A673 (cell line): Measurements from ENCODE around the gene SLC5A1. TPM values are rescaled to one million over a fixed set of nuclear protein-coding genes. Genes with fewer than 3 reads are reported as not detected.

Source experiments
- BruUV-seq: library from RNA; stranded (reverse); fragments of 400-500 nt; replicated peaks from 2 replicates; lab custom pipeline; 2021; lab: Mats Ljungman, UMichigan
- CTCF ChIA-PET: fragments of 300-600 bp; sonication (Branson Sonifier 250); formaldehyde crosslinking; loops from one replicate; lab custom pipeline; 2022; ENCODE audit warnings: antibody characterized with exemption; lab: Charles Lee
- POLR2A ChIA-PET: fragments of 300-600 bp; sonication (Branson Sonifier 250); formaldehyde crosslinking; loops from one replicate; lab custom pipeline; 2022; ENCODE audit warnings: antibody characterized with exemption; ENCODE audit not compliant: low non-redundant PET; lab: Charles Lee
- DNase-seq: peaks from one replicate; pipeline ENCODE4 v3.0.0-alpha.2; 2015; ENCODE audit warnings: low spot score
- H3K27ac ChIP-seq: fragments of 200-600 bp; sonication (generic); 2 replicates; pipeline ENCODE4 v1.5.1; 2016; ENCODE audit warnings: mixed run types, low read depth, mild to moderate bottlenecking, mixed read lengths, antibody characterized with exemption, low read length; ENCODE audit not compliant: poor library complexity, severe bottlenecking
- H3K27me3 ChIP-seq: fragments of 200-600 bp; sonication (generic); replicated peaks from 2 replicates; pipeline ENCODE4 v1.6.1; 2017; ENCODE audit warnings: mixed run types, low read depth, mild to moderate bottlenecking, mixed read lengths, antibody characterized with exemption, low read length; ENCODE audit not compliant: insufficient read depth, poor library complexity
- H3K36me3 ChIP-seq: fragments of 200-600 bp; sonication (generic); 2 replicates; pipeline ENCODE4 v1.6.1; 2016; ENCODE audit warnings: mixed run types, mild to moderate bottlenecking, mixed read lengths, antibody characterized with exemption, low read length; ENCODE audit not compliant: insufficient read depth, poor library complexity, severe bottlenecking
- H3K4me1 ChIP-seq: fragments of 200-600 bp; sonication (generic); 2 replicates; pipeline ENCODE4 v1.6.1; 2017; ENCODE audit warnings: mixed run types, mild to moderate bottlenecking, mixed read lengths, antibody characterized with exemption, low read length; ENCODE audit not compliant: insufficient read depth, poor library complexity, severe bottlenecking
- H3K4me3 ChIP-seq: fragments of 200-600 bp; sonication (generic); 2 replicates; pipeline ENCODE4 v1.5.1; 2016; ENCODE audit warnings: low read depth, mixed run types, mild to moderate bottlenecking, mixed read lengths, low read length; ENCODE audit not compliant: poor library complexity, severe bottlenecking
- H3K9me3 ChIP-seq: fragments of 200-600 bp; sonication (generic); 2 replicates; pipeline ENCODE4 v1.6.1; 2016; ENCODE audit warnings: mixed run types, low read depth, mild to moderate bottlenecking, mixed read lengths, antibody characterized with exemption, low read length; ENCODE audit not compliant: poor library complexity, severe bottlenecking
- CTCF ChIP-seq: fragments of 300-800, 200-600 bp; sonication (generic); conservative IDR thresholded peaks from 2 replicates; pipeline ENCODE4 v1.5.1; 2017; ENCODE audit warnings: low read depth, mild to moderate bottlenecking, antibody characterized with exemption, low read length, moderate library complexity, mixed read lengths
- EZH2 ChIP-seq: fragments of 200-600 bp; sonication (generic); IDR thresholded peaks from 2 replicates; pipeline ENCODE4 v1.6.1; 2017; ENCODE audit warnings: borderline replicate concordance, low read depth, mild to moderate bottlenecking, mixed read lengths, antibody characterized with exemption, low read length; ENCODE audit not compliant: poor library complexity, severe bottlenecking
- intact Hi-C: fragments of 100-400 bp; cut with micrococcal nuclease; formaldehyde crosslinking; loops from one replicate; pipeline ENCODE4 v1.10.0; 2022; ENCODE audit not compliant: unreplicated experiment
- total RNA-seq: library from RNA; stranded (reverse); gene quantifications from 2 replicates; pipeline ENCODE4 v1.2.3, GENCODE V29; 2021

SLC5A1 gene
- total RNA-seq, 1 experiment from 2014 or later, result not detected

GRCh38 chr22:32013200-32013599 is 29.9 kb upstream of the SLC5A1 start:
- no peaks in the 10 kb centered on the region for H3K9me3 ChIP-seq
- TF ChIP-seq EZH2 (no peak), CTCF (no peak)
- ChIA-PET POLR2A (no interaction called here), CTCF (no interaction called here)
- no peak for DNase-seq
- H3K4me1 ChIP-seq, result no peaks in the 10 kb centered on the region
- no TSS peak for BruUV-seq
- H3K4me3 ChIP-seq, result no peak overlapping the region
- no peak overlapping the region for H3K27ac ChIP-seq
- peaks cover 6% of the 10 kb centered on the region for H3K27me3 ChIP-seq
- H3K36me3 ChIP-seq, result no peaks in the 10 kb centered on the region
- intact Hi-C loops, result no loop called here

- TF ChIP-seq EZH2, result no peak
- no peak for TF ChIP-seq CTCF
- Histone ChIP-seq H3K4me1 (no peaks in the 10 kb centered on the region), H3K9me3 (no peaks in the 10 kb centered on the region), H3K27ac (no peak overlapping the region), H3K36me3 (no peaks in the 10 kb centered on the region), H3K27me3 (peaks cover 6% of the 10 kb centered on the region), H3K4me3 (no peak overlapping the region)
- BruUV-seq, result no TSS peak
- DNase-seq, result no peak
- ChIA-PET POLR2A (no interaction called here), CTCF (no interaction called here)
- intact Hi-C loops, result no loop called here
Measured at GRCh38 chr22:32016081-32016480, 27.0 kb upstream of the SLC5A1 start.

- intact Hi-C loops, result no loop called here
- no peak overlapping the region for H3K27ac ChIP-seq
- no peak overlapping the region for H3K4me3 ChIP-seq
- CTCF ChIA-PET, result no interaction called here
- H3K27me3 ChIP-seq, result peaks cover 6% of the 10 kb centered on the region
- H3K9me3 ChIP-seq, result no peaks in the 10 kb centered on the region
- no peak for DNase-seq
- H3K36me3 ChIP-seq, result no peaks in the 10 kb centered on the region
- TF ChIP-seq EZH2 (no peak), CTCF (no peak)
- no peaks in the 10 kb centered on the region for H3K4me1 ChIP-seq
- BruUV-seq, result no TSS peak
- POLR2A ChIA-PET, result no interaction called here
Measured at GRCh38 chr22:32018056-32018455, 25.0 kb upstream of the SLC5A1 start.
